ENCODE measurements around the gene CEP112.

GRCh38 chr17:66016231-66016630 is 175.7 kb downstream of the CEP112 start:
- TF ChIP-seq CTCF (IDR thresholded peaks at IDR 0.05) (no peak), ZFX (IDR thresholded peaks at IDR 0.05; ENCODE audit: borderline replicate concordance) (no peak)
